ENCODE results near the gene SRPK2. TPM values are rescaled to one million over a fixed set of nuclear protein-coding genes. Genes with fewer than 3 reads are reported as not detected.

Gene SRPK2
- total RNA-seq, 1 donor from 2014 or later: 56.4 TPM

GRCh38 chr7:105173586-105173985, 215.1 kb downstream of the SRPK2 start:
- DNase-seq (ENCODE audit: low spot score): no peak
- Mint-ChIP-seq H3K27ac (no peak overlapping the region), H3K4me3 (no peak overlapping the region), H3K9me3 (no peaks in the 10 kb centered on the region), H3K27me3 (ENCODE audit: insufficient read depth) (no peaks in the 10 kb centered on the region), H3K4me1 (ENCODE audit: low read depth) (no peaks in the 10 kb centered on the region), H3K36me3 (ENCODE audit: low read depth) (no peaks in the 10 kb centered on the region)
- intact Hi-C loops (cut with micrococcal nuclease): no loop called here

- H3K4me3 Mint-ChIP-seq: no peak overlapping the region
- no peaks in the 10 kb centered on the region for H3K4me1 Mint-ChIP-seq (ENCODE audit: low read depth)
- no peak for DNase-seq (ENCODE audit: low spot score)
- H3K9me3 Mint-ChIP-seq: no peaks in the 10 kb centered on the region
- peaks cover 39% of the 10 kb centered on the region for H3K36me3 Mint-ChIP-seq (ENCODE audit: low read depth)
- H3K27me3 Mint-ChIP-seq (ENCODE audit: insufficient read depth): no peaks in the 10 kb centered on the region
- intact Hi-C loops (cut with micrococcal nuclease): no loop called here
- no peak overlapping the region for H3K27ac Mint-ChIP-seq
Observed at GRCh38 chr7:105164751-105165150, 224.0 kb downstream of the SRPK2 start.

GRCh38 chr7:105163718-105164117, 225.0 kb downstream of the SRPK2 start:
- Mint-ChIP-seq H3K4me3 (no peak overlapping the region), H3K9me3 (no peaks in the 10 kb centered on the region), H3K27ac (no peak overlapping the region), H3K36me3 (ENCODE audit: low read depth) (peaks cover 39% of the 10 kb centered on the region), H3K4me1 (ENCODE audit: low read depth) (no peaks in the 10 kb centered on the region), H3K27me3 (ENCODE audit: insufficient read depth) (no peaks in the 10 kb centered on the region)
- intact Hi-C loops (cut with micrococcal nuclease): no loop called here
- DNase-seq (ENCODE audit: low spot score): no peak

- H3K36me3 Mint-ChIP-seq (ENCODE audit: low read depth): peaks cover 28% of the 10 kb centered on the region
- H3K4me3 Mint-ChIP-seq: no peak overlapping the region
- intact Hi-C loops (cut with micrococcal nuclease): no loop called here
- H3K27ac Mint-ChIP-seq: no peak overlapping the region
- DNase-seq (ENCODE audit: low spot score): no peak
- no peaks in the 10 kb centered on the region for H3K27me3 Mint-ChIP-seq (ENCODE audit: insufficient read depth)
- no peaks in the 10 kb centered on the region for H3K9me3 Mint-ChIP-seq
- H3K4me1 Mint-ChIP-seq (ENCODE audit: low read depth): peaks cover 9% of the 10 kb centered on the region
Observed at GRCh38 chr7:105161366-105161765, 227.4 kb downstream of the SRPK2 start.

GRCh38 chr7:105157278-105157677, 231.4 kb downstream of the SRPK2 start:
- intact Hi-C loops (cut with micrococcal nuclease): no loop called here
- Mint-ChIP-seq H3K27me3 (ENCODE audit: insufficient read depth) (no peaks in the 10 kb centered on the region), H3K27ac (peak overlapping the region; percentile 42), H3K9me3 (no peaks in the 10 kb centered on the region), H3K4me1 (ENCODE audit: low read depth) (peaks cover 9% of the 10 kb centered on the region), H3K36me3 (ENCODE audit: low read depth) (peaks cover 5% of the 10 kb centered on the region), H3K4me3 (no peak overlapping the region)
- DNase-seq (ENCODE audit: low spot score): no peak

- no peak for DNase-seq (ENCODE audit: low spot score)
- intact Hi-C loops (cut with micrococcal nuclease): no loop called here
- Mint-ChIP-seq H3K9me3 (no peaks in the 10 kb centered on the region), H3K27me3 (ENCODE audit: insufficient read depth) (no peaks in the 10 kb centered on the region), H3K27ac (peak overlapping the region; percentile 37), H3K36me3 (ENCODE audit: low read depth) (peaks cover 5% of the 10 kb centered on the region), H3K4me1 (ENCODE audit: low read depth) (peaks cover 9% of the 10 kb centered on the region), H3K4me3 (no peak overlapping the region)
Observed at GRCh38 chr7:105156731-105157130, 232.0 kb downstream of the SRPK2 start.

GRCh38 chr7:105154084-105154483, 234.6 kb downstream of the SRPK2 start:
- Mint-ChIP-seq H3K27ac (no peak overlapping the region), H3K27me3 (ENCODE audit: insufficient read depth) (no peaks in the 10 kb centered on the region), H3K4me3 (no peak overlapping the region), H3K36me3 (ENCODE audit: low read depth) (peaks cover 5% of the 10 kb centered on the region), H3K4me1 (ENCODE audit: low read depth) (peaks cover 17% of the 10 kb centered on the region), H3K9me3 (no peaks in the 10 kb centered on the region)
- intact Hi-C loops (cut with micrococcal nuclease): no loop called here
- DNase-seq (ENCODE audit: low spot score): no peak

- peaks cover 17% of the 10 kb centered on the region for H3K4me1 Mint-ChIP-seq (ENCODE audit: low read depth)
- no peaks in the 10 kb centered on the region for H3K9me3 Mint-ChIP-seq
- no peak for DNase-seq (ENCODE audit: low spot score)
- H3K27ac Mint-ChIP-seq: no peak overlapping the region
- intact Hi-C loops (cut with micrococcal nuclease): loop anchor here (1.0 kb wide), 3 partner anchors 183 to 334 kb away; no protein-coding TSS in a partner anchor
- H3K36me3 Mint-ChIP-seq (ENCODE audit: low read depth): peaks cover 5% of the 10 kb centered on the region
- no peaks in the 10 kb centered on the region for H3K27me3 Mint-ChIP-seq (ENCODE audit: insufficient read depth)
- no peak overlapping the region for H3K4me3 Mint-ChIP-seq
Observed at GRCh38 chr7:105153531-105153930, 235.2 kb downstream of the SRPK2 start.

GRCh38 chr7:105151152-105151551, 237.6 kb downstream of the SRPK2 start:
- Mint-ChIP-seq H3K4me3 (no peak overlapping the region), H3K27me3 (ENCODE audit: insufficient read depth) (no peaks in the 10 kb centered on the region), H3K27ac (no peak overlapping the region), H3K4me1 (ENCODE audit: low read depth) (peaks cover 9% of the 10 kb centered on the region), H3K9me3 (no peaks in the 10 kb centered on the region), H3K36me3 (ENCODE audit: low read depth) (peaks cover 3% of the 10 kb centered on the region)
- intact Hi-C loops (cut with micrococcal nuclease): no loop called here
- no peak for DNase-seq (ENCODE audit: low spot score)

- Mint-ChIP-seq H3K27me3 (ENCODE audit: insufficient read depth) (no peaks in the 10 kb centered on the region), H3K36me3 (ENCODE audit: low read depth) (peaks cover 3% of the 10 kb centered on the region), H3K9me3 (no peaks in the 10 kb centered on the region), H3K4me3 (no peak overlapping the region), H3K27ac (no peak overlapping the region), H3K4me1 (ENCODE audit: low read depth) (peaks cover 9% of the 10 kb centered on the region)
- intact Hi-C loops (cut with micrococcal nuclease): no loop called here
- DNase-seq (ENCODE audit: low spot score): no peak
Observed at GRCh38 chr7:105149827-105150226, 238.9 kb downstream of the SRPK2 start.

GRCh38 chr7:105141068-105141467, 247.7 kb downstream of the SRPK2 start:
- intact Hi-C loops (cut with micrococcal nuclease): no loop called here
- H3K27me3 Mint-ChIP-seq (ENCODE audit: insufficient read depth): no peaks in the 10 kb centered on the region
- H3K27ac Mint-ChIP-seq: no peak overlapping the region
- DNase-seq (ENCODE audit: low spot score): no peak
- peaks cover 25% of the 10 kb centered on the region for H3K36me3 Mint-ChIP-seq (ENCODE audit: low read depth)
- H3K4me3 Mint-ChIP-seq: no peak overlapping the region
- no peaks in the 10 kb centered on the region for H3K4me1 Mint-ChIP-seq (ENCODE audit: low read depth)
- H3K9me3 Mint-ChIP-seq: no peaks in the 10 kb centered on the region

GRCh38 chr7:105139381-105139780, 249.3 kb downstream of the SRPK2 start:
- Mint-ChIP-seq H3K4me3 (no peak overlapping the region), H3K27me3 (ENCODE audit: insufficient read depth) (no peaks in the 10 kb centered on the region), H3K4me1 (ENCODE audit: low read depth) (no peaks in the 10 kb centered on the region), H3K36me3 (ENCODE audit: low read depth) (peaks cover 25% of the 10 kb centered on the region), H3K27ac (no peak overlapping the region), H3K9me3 (no peaks in the 10 kb centered on the region)
- DNase-seq (ENCODE audit: low spot score): no peak
- intact Hi-C loops (cut with micrococcal nuclease): no loop called here

GRCh38 chr7:105137898-105138297, 250.8 kb downstream of the SRPK2 start:
- Mint-ChIP-seq H3K36me3 (ENCODE audit: low read depth) (peaks cover 25% of the 10 kb centered on the region), H3K9me3 (no peaks in the 10 kb centered on the region), H3K4me3 (no peak overlapping the region), H3K4me1 (ENCODE audit: low read depth) (no peaks in the 10 kb centered on the region), H3K27me3 (ENCODE audit: insufficient read depth) (no peaks in the 10 kb centered on the region), H3K27ac (no peak overlapping the region)
- no peak for DNase-seq (ENCODE audit: low spot score)
- intact Hi-C loops (cut with micrococcal nuclease): no loop called here

- Mint-ChIP-seq H3K9me3 (no peaks in the 10 kb centered on the region), H3K4me3 (no peak overlapping the region), H3K27me3 (ENCODE audit: insufficient read depth) (no peaks in the 10 kb centered on the region), H3K4me1 (ENCODE audit: low read depth) (peaks cover 2% of the 10 kb centered on the region), H3K36me3 (ENCODE audit: low read depth) (peaks cover 17% of the 10 kb centered on the region), H3K27ac (no peak overlapping the region)
- intact Hi-C loops (cut with micrococcal nuclease): no loop called here
- no peak for DNase-seq (ENCODE audit: low spot score)
Observed at GRCh38 chr7:105136221-105136620, 252.5 kb downstream of the SRPK2 start.

Data from activated T-helper 1 cell treated with anti-CD3 and anti-CD28 coated beads, Interleukin-12 subunit alpha, Interleukin-12 subunit beta, Interleukin-2, Interleukin-4 antibody, amounts not matched to agents 30 ng/mL and 10 ng/mL and 1 ng/mL, durations not matched to agents 14 hours and 24 hours and 36 hours (primary cell).